Measurements from ENCODE around the gene RBM7. TPM values are rescaled to one million over a fixed set of nuclear protein-coding genes. Genes with fewer than 3 reads are reported as not detected.

RBM7 gene
- total and polyA plus RNA-seq, 3 donors from 2014 or later = 17.6 to 37.6 (median 22.3) TPM

- no peak for TF ChIP-seq POLR2A (IDR thresholded peaks at IDR 0.05)
- no peak for TF ChIP-seq CTCF (IDR thresholded peaks at IDR 0.05)
- peaks cover 11% of the 10 kb centered on the region for H3K4me1 ChIP-seq
- no peak for DNase-seq
- H3K9me3 ChIP-seq = no peaks in the 10 kb centered on the region
- intact Hi-C loops (cut with DNase I; ENCODE audit: low total_unique reads) = no loop called here
- 60 to 71% methylated on average over 4 of the region's 4 CpGs for WGBS, 2 donors
- H3K36me3 ChIP-seq (ENCODE audit: low read depth, missing control alignments) = no peaks in the 10 kb centered on the region
- no peak overlapping the region for H3K27ac ChIP-seq
- no peak overlapping the region for H3K4me3 ChIP-seq
- no peaks in the 10 kb centered on the region for H3K27me3 ChIP-seq
Observed at GRCh38 chr11:114392735-114393667, 7.5 kb upstream of the RBM7 start.

- Histone ChIP-seq H3K27ac (no peak overlapping the region), H3K27me3 (no peaks in the 10 kb centered on the region), H3K9me3 (no peaks in the 10 kb centered on the region), H3K4me1 (peaks cover 14% of the 10 kb centered on the region), H3K4me3 (no peak overlapping the region), H3K36me3 (ENCODE audit: low read depth, missing control alignments) (no peaks in the 10 kb centered on the region)
- WGBS, 2 donors = 43 to 50% methylated on average over 3 of the region's 3 CpGs
- no peak for TF ChIP-seq POLR2A (IDR thresholded peaks at IDR 0.05)
- TF ChIP-seq CTCF (IDR thresholded peaks at IDR 0.05) = no peak
- intact Hi-C loops (cut with DNase I; ENCODE audit: low total_unique reads) = no loop called here
- no peak for DNase-seq
Observed at GRCh38 chr11:114395736-114396135, 4.7 kb upstream of the RBM7 start.

GRCh38 chr11:114396916-114397315 is 3.5 kb upstream of the RBM7 start:
- Histone ChIP-seq H3K4me1 (peaks cover 14% of the 10 kb centered on the region), H3K27ac (no peak overlapping the region), H3K4me3 (no peak overlapping the region), H3K27me3 (no peaks in the 10 kb centered on the region), H3K36me3 (ENCODE audit: low read depth, missing control alignments) (no peaks in the 10 kb centered on the region), H3K9me3 (no peaks in the 10 kb centered on the region)
- no peak for TF ChIP-seq POLR2A (IDR thresholded peaks at IDR 0.05)
- no peak for TF ChIP-seq CTCF (IDR thresholded peaks at IDR 0.05)
- no peak for DNase-seq
- intact Hi-C loops (cut with DNase I; ENCODE audit: low total_unique reads) = no loop called here

- Histone ChIP-seq H3K27ac (peak overlapping the region; percentile 3 to 43), H3K27me3 (no peaks in the 10 kb centered on the region), H3K9me3 (no peaks in the 10 kb centered on the region), H3K4me3 (no peak overlapping the region), H3K36me3 (ENCODE audit: low read depth, missing control alignments) (no peaks in the 10 kb centered on the region), H3K4me1 (peaks cover 14% of the 10 kb centered on the region)
- intact Hi-C loops (cut with DNase I; ENCODE audit: low total_unique reads) = no loop called here
- 33 to 34% methylated on average over 2 of the region's 2 CpGs for WGBS, 2 donors
- TF ChIP-seq POLR2A (IDR thresholded peaks at IDR 0.05) (no peak), CTCF (IDR thresholded peaks at IDR 0.05) (no peak)
- no peak for DNase-seq
Observed at GRCh38 chr11:114397349-114397982, 3.0 kb upstream of the RBM7 start.
